ENCODE results near the gene KCNJ11. TPM values are rescaled to one million over a fixed set of nuclear protein-coding genes. Genes with fewer than 3 reads are reported as not detected.

Gene KCNJ11
- total and polyA plus RNA-seq, 2 of the 13 experiments (the other 11 are each of a cell fraction or from before 2014, with no cell fraction given): 0.38 to 1.6 TPM

GRCh38 chr11:17423533-17424310 lies 35.3 kb upstream of the KCNJ11 start (continued):
- TF ChIP-seq THYN1 (CRISPR knock-in tag; IDR thresholded peaks at IDR 0.05; ENCODE audit: borderline replicate concordance, low read depth): no peak
- TF ChIP-seq ISL2 (CRISPR knock-in tag; IDR thresholded peaks at IDR 0.05): no peak
- no peak for TF ChIP-seq IKZF4 (CRISPR knock-in tag; IDR thresholded peaks at IDR 0.05; ENCODE audit: borderline replicate concordance, low read depth, not compliant biosample characterization)
- no peak for TF ChIP-seq IRF1 (CRISPR knock-in tag; IDR thresholded peaks at IDR 0.05; ENCODE audit: low read depth)
- TF ChIP-seq TFDP1 (CRISPR knock-in tag; IDR thresholded peaks at IDR 0.05; ENCODE audit: borderline replicate concordance): peak; percentile 38; the same call in 1 of the 2 replicates
- no peak for TF ChIP-seq TOE1 (CRISPR knock-in tag; IDR thresholded peaks at IDR 0.05)
- no peak for TF ChIP-seq PBX2 (CRISPR knock-in tag; IDR thresholded peaks at IDR 0.05)
- peak; percentile 37; the same call in 1 of the 2 replicates for TF ChIP-seq RARA (CRISPR knock-in tag; IDR thresholded peaks at IDR 0.05)
- no peak for TF ChIP-seq NFE2L1 (CRISPR knock-in tag; IDR thresholded peaks at IDR 0.05; ENCODE audit: borderline replicate concordance)
- TF ChIP-seq AFF4 (CRISPR knock-in tag; IDR thresholded peaks at IDR 0.05): no peak
- TF ChIP-seq SNAPC4 (CRISPR knock-in tag; IDR thresholded peaks at IDR 0.05): no peak
- TF ChIP-seq MEF2D (CRISPR knock-in tag; IDR thresholded peaks at IDR 0.05): no peak
- no peak for TF ChIP-seq TFDP2 (CRISPR knock-in tag; IDR thresholded peaks at IDR 0.05)
- no peak for TF ChIP-seq CHD4 (IDR thresholded peaks at IDR 0.05; ENCODE audit: borderline replicate concordance, low read length)
